Activated CD4-positive, alpha-beta T cell treated with anti-CD3 and anti-CD28 coated beads, Interleukin-2, amount 50 U/mL, for 4 hours (primary cell): ENCODE data around the gene PANX2.

ENCODE experiments used
- DNase-seq, 2 experiments: peaks; one replicate each; pipeline ENCODE4 v3.0.0-alpha.2; 2020

Gene PANX2

DNA sequence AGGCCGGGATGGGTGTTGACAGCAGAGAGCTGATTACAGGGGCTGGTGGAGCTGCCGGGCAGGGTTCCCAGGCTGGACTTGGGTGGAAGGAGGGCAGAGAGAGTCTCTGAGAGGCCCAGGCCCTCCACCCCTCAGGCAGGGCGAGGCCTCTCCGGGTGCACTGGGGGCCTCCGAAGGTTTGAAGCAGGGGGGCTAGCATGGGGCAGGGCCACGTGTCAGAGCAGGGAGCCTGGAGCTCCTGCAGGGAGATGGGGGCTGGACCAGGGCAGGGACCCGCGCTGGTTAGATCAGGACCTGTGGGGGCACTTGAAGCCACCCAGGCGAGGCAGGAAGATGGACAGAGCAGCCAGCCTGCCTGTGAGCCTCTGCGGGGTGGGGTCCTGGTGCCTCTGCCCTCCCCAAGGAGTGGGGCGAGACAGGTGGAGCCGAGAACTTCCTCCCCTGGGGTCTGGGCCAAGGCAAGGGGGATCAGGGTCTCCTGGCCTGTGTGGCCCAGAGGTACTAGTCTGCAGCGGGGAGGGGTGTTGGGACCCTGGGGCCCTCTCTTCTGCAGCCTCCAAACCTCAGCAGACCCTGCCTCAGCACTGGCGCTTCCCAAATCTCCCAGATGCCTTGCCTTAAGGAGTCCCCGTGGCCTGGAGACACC, 911 bp downstream of the PANX2 start:
- DNase-seq, result no peak

DNA sequence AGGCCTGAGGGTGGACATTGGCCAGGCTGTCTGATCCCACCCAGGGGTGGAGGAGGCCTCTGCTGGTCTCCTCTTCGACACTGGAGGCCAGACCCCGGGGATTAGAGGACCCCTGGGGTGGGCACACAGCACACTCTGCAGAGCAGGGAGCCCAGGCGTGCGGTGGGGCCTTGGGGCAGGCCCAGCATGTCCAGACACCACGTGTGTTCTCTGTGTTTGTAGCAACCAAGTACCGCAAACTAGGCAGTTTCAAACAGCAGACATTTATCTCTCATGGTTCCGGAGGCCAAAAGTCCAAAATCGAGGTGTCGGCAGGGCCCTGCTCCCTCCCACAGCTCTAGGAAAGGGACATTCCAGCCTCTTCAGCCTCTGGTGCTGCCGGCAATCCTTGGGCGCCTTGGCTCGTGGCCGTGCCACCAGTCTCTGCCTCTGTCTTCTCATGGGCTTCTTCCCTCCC, 1.5 kb downstream of the PANX2 start:
- no peak for DNase-seq

DNA sequence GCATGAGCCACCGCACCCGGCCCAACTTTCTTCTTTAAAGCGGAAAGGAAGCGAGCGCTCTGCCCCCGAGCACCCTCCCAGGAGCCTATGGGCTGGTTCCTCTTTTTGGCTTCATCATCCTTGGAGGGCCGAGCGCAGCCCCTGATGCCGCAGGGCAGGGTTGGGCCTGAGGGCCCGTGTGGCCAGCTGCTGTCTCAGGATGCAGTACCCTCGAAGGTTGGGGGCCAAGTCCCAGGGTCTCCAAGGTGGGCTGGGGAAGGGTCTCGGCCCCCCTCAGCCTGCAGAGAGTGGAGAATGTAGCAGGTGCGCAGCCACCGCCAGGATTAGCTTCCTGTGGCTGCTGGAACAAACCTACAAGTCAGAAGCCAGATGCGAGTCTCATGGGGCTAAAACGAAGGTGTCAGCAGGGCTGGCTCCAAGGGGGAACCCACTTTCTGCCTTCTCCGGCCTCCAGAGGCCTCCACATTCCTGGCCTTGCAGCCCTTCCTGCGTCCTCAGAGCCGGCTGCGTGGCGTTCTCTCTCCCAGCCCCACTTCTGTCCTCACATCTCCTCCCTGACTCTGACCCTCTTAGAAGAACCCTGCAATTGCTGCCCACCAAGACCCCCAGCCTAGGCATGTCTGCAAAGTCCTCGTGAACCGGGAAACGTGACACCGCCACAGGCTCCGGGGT, 2.9 kb downstream of the PANX2 start:
- DNase-seq, result no peak

DNA sequence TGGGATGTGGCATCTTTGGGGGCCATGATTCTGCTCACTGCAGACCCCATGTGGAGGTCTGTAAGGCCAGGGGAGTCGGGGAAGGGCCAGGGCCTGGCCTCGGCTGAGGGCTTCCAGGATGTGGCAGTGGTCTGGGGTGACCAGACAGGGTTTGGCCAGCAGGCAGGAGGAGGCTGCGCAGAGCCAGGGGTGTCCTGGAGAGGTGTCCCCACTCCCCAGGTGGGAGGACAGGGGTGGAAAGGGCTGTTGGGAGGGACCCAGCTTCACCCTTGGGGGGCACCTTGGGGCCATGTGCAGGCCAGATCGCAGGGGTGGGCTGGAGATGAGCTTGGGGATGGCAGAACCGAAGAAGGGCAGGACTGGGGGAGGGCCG, 3.4 kb downstream of the PANX2 start:
- DNase-seq, result no peak

DNA sequence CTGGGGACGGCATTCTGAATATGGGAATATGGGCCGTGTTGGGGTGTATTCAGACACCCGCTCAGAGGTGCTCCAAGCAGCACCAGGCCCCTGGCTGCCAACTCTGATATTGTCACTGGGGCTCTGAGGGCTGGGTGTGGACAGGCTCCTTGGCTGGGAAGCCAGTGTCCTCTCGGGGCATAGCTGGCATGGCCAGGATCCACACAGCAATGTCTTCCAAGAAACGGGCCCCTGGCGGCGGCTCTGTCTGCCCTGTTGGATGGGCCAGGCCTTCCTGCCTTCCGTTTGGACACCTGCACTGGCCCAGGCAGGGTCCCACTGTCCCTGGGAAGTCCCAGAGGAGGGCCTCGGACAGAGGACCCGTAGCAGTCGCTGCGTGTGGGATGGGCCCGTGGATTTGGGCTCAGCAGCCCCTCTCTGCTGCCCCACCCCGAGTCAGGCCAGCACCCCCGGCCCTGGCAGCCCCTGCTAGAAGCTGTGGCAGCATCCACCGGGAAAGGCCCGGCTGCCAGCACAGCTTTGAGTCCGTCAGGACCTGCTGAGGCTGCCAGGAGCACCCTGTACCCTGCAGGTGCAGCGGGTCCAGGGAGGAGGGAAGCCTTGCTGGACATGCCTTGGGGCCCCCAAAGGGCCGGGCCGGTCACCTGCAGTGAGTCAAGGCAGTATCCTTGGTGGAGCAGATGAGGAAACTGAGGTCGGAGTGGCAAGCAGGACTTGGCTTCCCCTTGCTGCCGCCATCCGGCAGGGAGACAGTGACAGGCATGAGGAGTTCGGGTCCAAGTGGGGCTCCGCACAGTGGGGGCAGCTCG, 4.1 kb downstream of the PANX2 start:
- no peak for DNase-seq

DNA sequence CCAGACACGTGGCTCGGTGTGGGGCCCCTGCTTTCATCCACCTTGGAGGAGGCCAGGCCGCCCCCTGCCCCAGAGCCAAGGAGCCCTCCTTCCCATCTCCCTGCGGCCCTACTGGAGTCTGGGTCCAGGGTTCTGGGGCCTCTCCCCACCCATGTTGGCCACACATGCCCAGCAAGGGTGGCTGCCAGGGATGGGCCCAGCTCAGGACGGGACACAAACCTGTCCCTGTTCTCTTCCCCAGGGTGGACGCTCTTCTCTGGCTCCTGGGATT, 4.6 kb downstream of the PANX2 start:
- DNase-seq, result no peak

DNA sequence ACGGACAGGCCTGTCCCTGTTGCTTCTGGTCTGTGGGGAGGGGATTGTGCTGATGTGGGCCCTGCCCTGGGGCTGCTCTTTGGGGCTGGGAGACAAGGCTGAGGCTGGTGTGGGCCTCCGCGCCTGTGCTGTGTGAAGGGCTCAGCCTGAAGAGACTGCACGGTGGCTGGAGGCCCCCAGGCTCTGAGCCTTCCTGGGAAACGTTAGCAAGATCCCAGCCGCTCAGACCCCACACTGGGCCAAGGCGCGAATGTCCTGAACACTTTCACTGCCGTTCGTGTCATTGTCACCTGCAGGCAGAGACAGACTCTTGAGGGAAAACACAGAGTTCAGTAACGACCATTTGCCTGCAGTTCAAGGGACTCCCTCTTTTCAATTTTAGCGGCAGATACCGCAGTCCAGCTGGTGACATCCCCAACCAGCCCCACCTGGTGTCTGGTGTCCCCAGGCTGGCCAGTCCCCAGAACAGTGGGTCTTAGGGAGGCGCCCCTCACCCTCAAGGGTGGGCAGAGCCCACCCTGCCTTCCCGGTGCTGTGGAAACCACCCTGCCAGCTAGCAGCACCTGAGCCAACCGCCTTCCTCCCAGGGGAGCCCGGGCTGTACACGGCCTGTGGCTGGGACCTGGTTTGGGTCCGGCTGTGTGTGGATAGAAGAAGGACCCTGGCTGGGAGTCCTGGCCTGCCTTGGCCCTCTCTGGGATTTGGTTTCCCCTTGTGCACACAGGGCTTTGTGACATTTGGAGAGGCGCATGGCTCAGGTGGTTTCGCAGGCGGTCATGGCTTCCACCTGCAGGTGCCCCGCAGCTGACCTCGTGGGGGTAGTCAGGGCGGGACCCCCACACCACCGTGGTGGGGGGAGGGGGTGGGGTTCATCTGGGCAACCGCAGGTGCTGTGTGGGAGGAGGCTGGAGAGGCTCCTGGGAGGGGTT, 5.7 kb downstream of the PANX2 start:
- DNase-seq, result no peak

DNA sequence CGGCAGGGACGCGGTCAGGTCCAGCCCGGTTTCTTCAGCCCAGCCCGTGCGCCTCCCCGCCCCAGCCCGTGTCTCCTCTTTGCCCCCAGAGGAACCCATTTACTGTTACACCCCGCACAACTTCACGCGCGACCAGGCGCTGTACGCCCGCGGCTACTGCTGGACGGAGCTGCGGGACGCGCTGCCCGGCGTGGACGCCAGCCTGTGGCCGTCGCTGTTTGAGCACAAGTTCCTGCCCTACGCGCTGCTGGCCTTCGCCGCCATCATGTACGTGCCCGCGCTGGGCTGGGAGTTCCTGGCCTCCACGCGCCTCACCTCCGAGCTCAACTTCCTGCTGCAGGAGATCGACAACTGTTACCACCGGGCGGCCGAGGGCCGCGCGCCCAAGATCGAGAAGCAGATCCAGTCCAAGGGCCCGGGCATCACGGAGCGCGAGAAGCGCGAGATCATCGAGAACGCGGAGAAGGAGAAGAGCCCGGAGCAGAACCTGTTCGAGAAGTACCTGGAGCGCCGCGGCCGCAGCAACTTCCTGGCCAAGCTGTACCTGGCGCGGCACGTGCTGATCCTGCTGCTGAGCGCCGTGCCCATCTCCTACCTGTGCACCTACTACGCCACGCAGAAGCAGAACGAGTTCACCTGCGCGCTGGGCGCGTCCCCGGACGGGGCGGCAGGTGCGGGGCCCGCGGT, 6.5 kb downstream of the PANX2 start:
- no peak for DNase-seq

DNA sequence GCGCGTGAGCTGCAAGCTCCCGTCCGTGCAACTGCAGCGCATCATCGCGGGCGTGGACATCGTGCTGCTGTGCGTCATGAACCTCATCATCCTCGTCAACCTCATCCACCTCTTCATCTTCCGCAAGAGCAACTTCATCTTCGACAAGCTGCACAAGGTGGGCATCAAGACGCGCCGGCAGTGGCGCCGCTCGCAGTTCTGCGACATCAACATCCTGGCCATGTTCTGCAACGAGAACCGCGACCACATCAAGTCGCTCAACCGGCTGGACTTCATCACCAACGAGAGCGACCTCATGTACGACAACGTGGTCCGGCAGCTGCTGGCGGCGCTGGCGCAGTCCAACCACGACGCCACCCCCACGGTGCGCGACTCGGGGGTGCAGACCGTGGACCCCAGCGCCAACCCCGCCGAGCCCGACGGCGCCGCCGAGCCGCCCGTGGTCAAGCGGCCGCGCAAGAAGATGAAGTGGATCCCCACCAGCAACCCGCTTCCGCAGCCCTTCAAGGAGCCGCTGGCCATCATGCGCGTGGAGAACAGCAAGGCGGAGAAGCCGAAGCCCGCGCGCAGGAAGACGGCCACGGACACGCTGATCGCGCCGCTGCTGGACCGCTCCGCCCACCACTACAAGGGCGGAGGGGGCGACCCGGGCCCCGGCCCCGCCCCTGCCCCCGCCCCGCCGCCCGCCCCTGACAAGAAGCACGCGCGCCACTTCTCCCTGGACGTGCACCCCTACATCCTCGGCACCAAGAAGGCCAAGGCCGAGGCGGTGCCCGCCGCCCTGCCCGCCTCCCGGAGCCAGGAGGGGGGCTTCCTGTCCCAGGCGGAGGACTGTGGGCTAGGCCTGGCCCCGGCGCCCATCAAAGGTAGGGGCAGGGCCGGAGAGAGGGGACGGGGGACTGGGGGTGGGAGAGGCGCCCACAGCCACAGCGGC, 7.3 kb downstream of the PANX2 start:
- no peak for DNase-seq

DNA sequence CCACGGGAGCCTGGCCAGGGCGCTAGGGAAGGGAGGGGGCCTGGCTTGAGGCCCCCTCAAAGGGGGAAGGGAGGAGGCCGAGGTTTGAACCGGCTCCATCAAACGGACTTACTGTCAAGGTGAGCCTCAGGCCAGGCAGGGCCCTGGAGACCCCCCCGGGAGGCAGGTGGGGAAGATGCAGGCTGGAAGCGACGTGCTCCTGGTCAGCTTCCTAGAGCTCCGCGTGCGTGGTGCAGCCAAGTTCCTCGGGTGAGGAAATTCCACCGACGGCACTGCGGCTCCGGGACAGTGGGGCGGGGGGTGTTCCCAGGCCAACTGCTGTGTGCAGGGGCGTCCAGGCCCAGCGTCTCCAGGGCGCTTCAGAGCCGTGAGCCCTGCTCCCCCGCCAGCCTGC, 7.9 kb downstream of the PANX2 start:
- no peak for DNase-seq

DNA sequence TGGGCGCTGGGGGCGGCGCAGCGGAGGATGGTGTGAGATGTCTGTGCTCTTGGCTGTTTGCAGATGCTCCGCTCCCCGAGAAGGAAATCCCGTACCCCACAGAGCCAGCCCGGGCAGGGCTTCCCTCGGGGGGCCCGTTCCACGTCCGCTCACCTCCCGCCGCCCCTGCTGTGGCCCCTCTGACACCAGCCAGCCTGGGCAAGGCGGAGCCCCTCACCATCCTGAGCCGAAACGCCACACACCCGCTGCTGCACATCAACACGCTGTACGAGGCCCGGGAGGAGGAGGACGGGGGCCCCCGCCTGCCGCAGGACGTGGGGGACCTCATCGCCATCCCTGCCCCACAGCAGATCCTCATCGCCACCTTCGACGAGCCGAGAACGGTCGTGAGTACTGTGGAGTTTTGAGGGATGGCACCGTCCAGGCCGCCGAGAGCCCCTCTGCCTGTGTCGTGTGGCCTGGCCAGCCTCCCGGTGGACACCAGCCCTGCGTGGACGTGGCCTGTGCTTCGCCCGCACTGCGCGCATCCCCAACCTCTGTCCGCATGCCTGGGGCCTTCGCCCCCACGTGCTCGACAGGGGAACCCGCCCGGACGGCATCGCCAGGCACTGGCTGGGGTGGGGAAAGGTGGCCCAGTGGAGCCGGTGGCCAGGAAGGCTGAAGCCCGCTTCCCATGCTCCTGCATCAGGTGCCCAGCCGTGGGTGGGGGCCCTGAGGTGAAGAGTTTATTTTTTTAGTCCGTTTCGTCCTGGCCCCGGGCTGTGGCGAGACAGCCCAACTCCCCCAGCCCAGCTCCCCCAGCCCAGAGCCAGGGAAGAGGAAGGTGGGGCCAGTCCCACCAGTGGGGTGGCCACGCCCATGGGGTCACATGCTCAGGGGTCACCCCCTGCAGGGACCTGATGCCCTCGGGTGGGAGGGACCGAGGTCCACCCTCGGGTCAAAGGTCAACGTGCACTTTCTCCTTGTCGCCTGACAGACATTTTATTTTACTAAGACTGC, 8.6 kb downstream of the PANX2 start:
- no peak for DNase-seq

DNA sequence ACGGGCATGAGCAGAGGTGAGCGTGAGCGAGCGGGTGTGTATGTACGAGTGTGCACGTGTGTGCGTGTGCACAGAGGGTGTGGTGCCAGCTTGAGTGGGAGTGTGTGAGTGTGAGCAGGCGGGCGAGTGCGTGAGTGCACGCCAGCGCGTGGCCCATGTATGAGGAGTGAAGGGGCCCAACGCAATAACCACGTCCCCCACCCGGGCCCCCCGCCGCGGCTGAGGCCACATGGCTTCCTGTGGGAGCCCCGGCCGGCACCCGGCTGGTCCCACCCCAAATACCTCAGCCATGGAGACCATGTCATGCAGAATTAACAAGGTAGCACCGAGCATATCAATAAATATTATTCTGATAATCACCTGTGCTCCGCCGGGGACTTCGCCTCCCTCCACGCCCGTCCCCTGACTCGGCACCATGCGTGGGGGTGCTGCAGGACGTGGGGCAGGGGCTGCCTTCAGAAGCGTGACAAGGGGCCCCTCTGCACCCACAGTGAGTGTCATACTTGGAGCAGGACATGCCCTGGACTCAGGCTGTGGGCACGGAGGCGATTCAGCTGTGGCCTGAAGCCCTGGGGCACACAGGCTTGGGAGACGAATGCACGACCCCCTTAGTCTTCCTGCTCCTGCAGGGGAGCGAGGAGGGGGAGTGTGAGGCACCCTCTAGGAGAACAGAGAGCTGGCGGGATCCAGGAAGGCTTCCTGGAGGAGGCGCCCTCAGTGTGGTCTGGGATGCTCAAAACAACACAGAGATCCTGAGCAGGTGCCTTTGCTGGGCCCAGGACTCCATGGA, 9.6 kb downstream of the PANX2 start:
- no peak for DNase-seq

DNA sequence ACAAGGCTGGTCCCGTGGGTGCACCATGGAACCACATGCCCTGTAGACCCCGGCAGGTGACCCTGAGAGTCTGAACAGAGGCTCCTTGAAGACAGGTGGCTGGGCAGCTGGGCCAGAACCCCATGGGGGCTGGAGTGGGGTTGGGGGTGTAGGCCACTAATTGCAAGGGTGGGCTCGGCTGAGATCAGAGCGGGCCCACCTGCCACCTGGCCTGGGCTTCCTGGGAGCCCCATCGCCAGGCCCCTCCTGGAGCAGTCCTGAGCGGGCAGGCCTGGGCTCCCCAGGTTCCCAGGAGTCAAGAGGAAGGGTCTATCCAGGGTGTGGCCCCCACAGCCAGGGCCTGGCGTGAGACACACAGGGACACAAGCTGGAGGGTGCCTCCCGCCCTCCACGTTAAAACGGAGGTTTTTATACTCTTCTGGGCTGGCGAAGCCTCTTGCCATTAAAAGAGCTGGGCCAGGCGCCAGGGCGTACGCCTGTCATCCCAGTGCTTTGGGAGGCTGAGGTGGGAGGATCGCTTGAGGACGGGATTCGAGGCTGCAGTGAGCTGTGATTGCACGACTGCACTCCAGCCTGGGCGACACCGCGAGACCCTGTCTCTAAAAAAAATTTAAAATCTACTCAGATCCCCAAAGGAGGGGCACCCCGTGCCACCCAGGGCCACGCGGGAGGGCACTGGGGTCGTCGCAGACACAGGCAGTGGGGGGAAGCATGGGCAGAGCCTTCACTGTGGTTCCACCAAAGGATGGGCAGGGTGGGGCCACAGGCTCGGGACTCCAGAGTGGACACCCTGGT, 10.4 kb downstream of the PANX2 start:
- DNase-seq, result no peak

DNA sequence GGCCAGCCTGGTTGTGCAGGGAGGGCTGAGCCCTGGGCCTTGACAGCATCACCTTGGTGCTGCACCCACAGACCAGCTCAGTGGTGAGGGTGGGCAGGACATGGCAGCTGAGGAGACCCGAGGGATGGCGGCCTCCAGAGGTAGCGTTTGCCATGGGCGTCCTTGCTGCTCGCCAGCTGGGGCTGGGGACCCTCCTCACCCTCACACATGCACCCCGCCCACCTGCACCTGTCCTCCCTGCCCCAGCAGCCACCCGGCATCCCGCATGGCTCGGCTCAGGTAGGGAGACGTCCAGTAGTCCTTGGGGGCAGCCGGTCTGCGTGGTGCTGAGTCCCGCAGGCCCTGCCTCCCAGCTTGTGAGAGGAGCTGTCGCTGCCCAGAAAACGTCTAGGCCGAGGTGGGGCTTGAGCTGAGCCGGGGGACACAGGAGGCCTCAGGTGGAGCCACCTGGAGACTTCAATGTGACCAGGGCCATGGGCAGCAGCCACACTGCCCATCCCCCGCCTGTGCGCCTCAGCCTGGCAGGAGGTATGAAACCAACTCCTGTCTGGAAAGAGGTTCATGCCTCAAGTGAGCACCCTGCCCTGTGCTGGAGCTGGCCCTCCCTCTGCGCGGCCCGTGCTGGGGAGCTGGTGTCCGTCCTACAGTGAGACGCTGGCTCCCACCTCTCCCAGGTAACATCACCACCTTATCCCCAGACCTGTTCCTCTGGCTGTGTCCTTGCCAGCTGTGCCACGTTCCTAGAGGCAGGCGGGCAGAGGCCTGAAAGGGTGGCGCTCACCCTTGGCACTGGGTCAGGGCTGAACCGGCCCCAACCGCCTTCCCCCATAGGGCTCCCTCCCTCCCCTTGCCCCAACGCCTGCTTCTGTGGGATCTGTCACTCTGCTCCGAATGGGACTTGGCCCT, 11.9 kb downstream of the PANX2 start:
- no peak for DNase-seq

DNA sequence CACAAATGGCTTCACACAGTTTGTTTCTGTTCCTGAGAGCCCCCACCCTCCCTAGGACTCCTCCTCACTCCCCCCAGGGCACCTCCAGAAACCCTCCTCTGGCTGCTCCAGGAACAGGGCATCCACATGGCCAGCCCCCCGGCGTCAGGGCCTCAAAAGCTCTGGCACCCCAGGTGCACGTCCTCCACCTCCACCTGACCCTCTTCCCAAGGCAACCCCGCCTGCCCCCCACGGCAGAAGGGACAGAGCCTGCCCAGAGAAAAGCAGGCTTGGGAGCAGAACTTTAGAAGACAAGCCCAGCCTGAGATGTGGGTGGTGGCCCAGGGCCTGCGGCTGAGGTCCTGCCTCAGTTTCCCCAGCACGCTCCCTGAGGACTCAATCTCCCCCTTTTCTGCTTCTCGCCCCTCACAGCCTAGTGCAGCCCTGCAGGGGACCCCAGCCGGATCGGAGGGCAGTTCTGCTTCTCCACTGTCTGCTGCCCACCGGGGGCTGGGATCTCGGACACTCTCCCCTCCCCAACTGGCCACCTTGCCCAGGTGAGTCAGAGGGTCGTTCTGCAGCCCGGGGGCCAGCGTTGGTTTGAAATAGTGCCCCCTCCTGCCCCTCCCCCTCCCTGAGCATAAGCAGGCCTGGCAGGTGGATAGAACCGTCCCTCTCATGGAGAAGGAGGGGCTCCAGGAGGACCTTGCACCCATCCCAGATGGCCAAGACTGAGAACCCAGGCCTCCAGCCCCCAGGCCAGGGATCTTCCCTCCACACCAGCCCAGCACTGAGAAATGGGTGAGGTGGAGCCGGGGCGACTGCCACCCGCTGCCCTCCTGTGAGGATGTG, 12.8 kb downstream of the PANX2 start:
- DNase-seq, result no peak
